ENCODE measurements around the gene MVB12B. TPM values are rescaled to one million over a fixed set of nuclear protein-coding genes. Genes with fewer than 3 reads are reported as not detected.

MVB12B gene
- total RNA-seq, 4 donors from 2014 or later, result 7.9 to 28.9 (median 14.4) TPM

DNA sequence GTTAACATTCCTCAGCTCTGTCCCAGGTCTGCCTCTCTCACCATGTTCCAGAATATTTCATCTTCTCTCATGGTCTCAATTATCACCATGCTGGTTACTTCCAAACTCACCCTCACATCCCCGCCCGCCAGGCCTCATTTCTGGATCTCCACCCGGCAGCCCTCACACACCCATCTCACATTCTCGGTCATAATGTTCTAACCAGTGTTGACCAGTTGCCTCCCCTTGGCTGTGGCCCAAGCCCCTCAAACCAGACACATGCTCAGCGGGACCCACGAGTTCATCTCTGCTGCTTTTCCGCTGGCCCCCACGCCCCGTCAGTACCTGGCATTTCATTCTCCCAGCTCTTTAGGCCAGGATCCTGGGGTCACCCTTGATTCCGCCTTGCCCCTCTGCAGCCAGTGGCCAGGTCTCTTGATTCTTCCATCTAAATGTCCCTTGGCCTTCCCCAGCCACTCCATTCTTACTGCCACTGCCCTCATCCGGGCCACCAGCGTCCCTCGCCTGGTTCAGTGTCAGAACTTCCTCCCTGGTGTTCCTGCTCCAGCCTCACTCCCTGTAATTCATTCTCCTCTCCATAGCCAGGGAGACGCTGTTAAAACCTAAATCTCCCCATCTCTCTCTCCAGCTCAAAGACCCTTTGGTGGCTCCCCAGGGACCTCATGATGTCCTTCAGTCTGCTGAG, 141.7 kb downstream of the MVB12B start:
- Histone ChIP-seq H3K4me3 (no peak overlapping the region), H3K9me3 (no peaks in the 10 kb centered on the region), H3K4me1 (peaks cover 0 to 27% (median 17%) of the 10 kb centered on the region in 4 donors), H3K36me3 (no peaks in the 10 kb centered on the region), H3K27me3 (no peaks in the 10 kb centered on the region), H3K27ac (peak overlapping the region in 2 of 4 donors; percentile 31 to 71)
- peak in 1 of 3 donors; percentile 43 for DNase-seq
- TF ChIP-seq POLR2A (IDR thresholded peaks at IDR 0.05) (no peak), CTCF (IDR thresholded peaks at IDR 0.05) (no peak)

DNA sequence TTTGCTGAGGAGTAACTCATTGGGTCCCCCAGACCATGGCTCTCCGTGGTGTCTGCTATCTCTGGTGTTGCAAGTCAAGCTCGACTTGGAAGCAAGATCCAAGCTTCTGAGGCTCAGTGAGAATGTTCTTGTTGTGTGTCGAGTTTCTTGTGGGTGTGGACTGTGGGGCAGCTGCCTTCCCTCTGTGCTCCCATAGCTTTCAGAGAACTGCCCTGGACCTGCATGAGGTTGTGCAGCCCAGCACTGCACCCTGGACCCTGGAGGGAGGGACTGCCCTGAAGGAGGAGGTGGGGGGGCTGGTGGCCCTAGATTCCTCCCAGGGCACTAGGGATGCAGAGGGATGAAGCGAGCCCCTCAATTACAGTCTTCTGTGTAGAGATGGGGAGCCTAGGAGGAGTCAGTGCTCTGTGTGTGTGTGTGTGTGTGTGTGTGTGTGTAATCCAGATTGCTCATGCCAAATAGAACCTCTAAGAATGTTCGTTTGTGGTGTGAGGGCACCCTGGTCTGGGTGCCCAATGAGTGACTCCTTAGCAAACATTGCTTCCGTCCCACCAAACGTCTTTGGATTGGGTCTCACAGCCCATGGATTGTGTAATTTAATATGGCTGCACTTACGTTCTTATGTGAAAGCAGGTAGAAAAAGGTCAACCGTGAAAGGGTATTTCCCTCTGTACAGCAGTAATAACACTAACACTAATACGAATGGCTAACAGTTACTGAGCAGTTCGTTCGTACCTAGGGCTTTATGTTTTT, 143.8 kb downstream of the MVB12B start:
- no peak for TF ChIP-seq CTCF (IDR thresholded peaks at IDR 0.05)
- TF ChIP-seq POLR2A (IDR thresholded peaks at IDR 0.05), result no peak
- Histone ChIP-seq H3K27me3 (no peaks in the 10 kb centered on the region), H3K9me3 (no peaks in the 10 kb centered on the region), H3K27ac (peak overlapping the region; percentile 35 to 71 (median 54)), H3K4me1 (peaks cover 0 to 27% (median 17%) of the 10 kb centered on the region in 4 donors), H3K4me3 (peak overlapping the region in 1 of 4 donors; percentile 23), H3K36me3 (no peaks in the 10 kb centered on the region)
- DNase-seq, result no peak

- DNase-seq, result peak in 2 of 3 donors; percentile 88 to 94
- Histone ChIP-seq H3K9me3 (no peaks in the 10 kb centered on the region), H3K4me1 (peaks cover 0 to 27% (median 17%) of the 10 kb centered on the region in 4 donors), H3K36me3 (no peaks in the 10 kb centered on the region), H3K27me3 (no peaks in the 10 kb centered on the region), H3K4me3 (peak overlapping the region in 2 of 4 donors; percentile 3 to 23), H3K27ac (peak overlapping the region; percentile 44 to 71 (median 56))
- no peak for TF ChIP-seq POLR2A (IDR thresholded peaks at IDR 0.05)
These were observed 144.5 kb downstream of the MVB12B start for GRCh38 chr9:126471084-126471624.

DNA sequence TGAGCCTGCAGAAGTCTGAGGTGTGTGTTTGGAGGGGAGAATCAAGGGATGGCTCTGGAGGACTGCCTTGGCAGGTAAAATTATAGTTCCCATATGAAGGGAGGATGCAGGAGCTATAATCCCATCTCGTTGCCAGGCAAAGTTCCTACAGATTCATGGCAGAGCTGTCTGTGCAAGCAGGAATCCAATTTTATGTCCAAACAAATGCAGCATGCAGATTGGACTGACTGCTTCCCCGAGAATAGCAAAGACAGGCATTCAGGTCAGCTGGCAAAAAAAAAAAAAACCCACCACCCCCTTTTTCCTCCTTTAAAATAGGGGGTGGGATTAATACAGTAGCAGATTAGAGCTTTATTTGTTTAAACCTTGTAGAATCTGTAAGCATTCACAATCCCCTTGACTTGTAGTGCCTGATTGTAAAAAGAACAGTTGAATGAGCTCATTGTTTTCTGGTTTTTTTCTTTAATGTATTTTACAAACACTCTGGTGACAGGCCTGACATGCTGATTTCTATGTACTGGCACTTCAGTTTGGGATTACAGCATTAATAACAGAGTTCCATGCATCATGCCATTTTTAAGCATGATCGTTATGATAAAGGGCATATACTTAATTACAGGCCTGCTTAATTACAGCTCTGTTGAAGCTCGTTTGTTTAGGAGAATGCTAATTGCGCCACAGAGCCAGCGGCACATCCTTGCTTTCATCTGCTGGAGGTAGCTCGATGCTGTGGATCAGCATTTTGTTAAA, 145.7 kb downstream of the MVB12B start:
- TF ChIP-seq CTCF (IDR thresholded peaks at IDR 0.05), result no peak
- no peak for TF ChIP-seq POLR2A (IDR thresholded peaks at IDR 0.05)
- Histone ChIP-seq H3K9me3 (no peaks in the 10 kb centered on the region), H3K27ac (peak overlapping the region in 3 of 4 donors; percentile 52 to 71 (median 60)), H3K27me3 (no peaks in the 10 kb centered on the region), H3K36me3 (no peaks in the 10 kb centered on the region), H3K4me3 (no peak overlapping the region), H3K4me1 (peaks cover 0 to 27% (median 17%) of the 10 kb centered on the region in 4 donors)
- no peak for DNase-seq

DNA sequence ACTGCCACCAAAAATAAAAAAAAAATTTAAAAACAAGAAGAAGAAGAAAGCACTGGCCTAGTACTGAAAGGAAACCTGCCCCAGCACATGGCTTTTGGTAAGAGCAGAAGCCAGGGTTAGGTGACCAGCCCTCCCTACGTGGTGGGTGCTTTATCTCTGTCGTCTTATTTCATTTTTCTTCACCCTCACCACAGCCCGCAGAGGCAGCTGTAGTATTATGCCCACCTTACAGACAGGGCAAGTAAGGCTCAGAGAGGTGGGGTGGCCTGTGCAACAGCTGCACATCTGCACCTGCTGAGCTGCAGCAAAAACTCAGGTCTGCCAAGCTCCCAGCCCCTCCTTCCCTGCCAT, 146.3 kb downstream of the MVB12B start:
- no peak overlapping the region for H3K4me3 ChIP-seq
- H3K27ac ChIP-seq, result no peak overlapping the region
- TF ChIP-seq CTCF (IDR thresholded peaks at IDR 0.05), result no peak
- TF ChIP-seq POLR2A (IDR thresholded peaks at IDR 0.05), result no peak
- H3K4me1 ChIP-seq, result peaks cover 0 to 27% (median 17%) of the 10 kb centered on the region in 4 donors
- no peaks in the 10 kb centered on the region for H3K9me3 ChIP-seq
- H3K36me3 ChIP-seq, result no peaks in the 10 kb centered on the region
- H3K27me3 ChIP-seq, result no peaks in the 10 kb centered on the region
- DNase-seq, result no peak

All from Peyer's patch (tissue), 4 donors.